LNCAP (cell line): ENCODE data around the gene DCAF8.

Experiments used
- CTCF ChIP-seq: fragments of 450-650 bp; IDR thresholded peaks from 2 replicates; pipeline ENCODE4 v1.5.1; 2017; ENCODE audit warnings: mild to moderate bottlenecking

DCAF8 gene

GRCh38 chr1:160261893-160262794 lies at the start of gene DCAF8:
Gene DCAF8 (minus strand): TSS chr1:160262549. CDS start chr1:160244008, 18,541 bp downstream.
- TF ChIP-seq CTCF, result no peak

- TF ChIP-seq CTCF, result no peak
Measured at GRCh38 chr1:160309571-160309970, 47.2 kb upstream of the DCAF8 start.

GRCh38 chr1:160309185-160309557 lies 46.8 kb upstream of the DCAF8 start:
- no peak for TF ChIP-seq CTCF

- TF ChIP-seq CTCF, result no peak
Measured at GRCh38 chr1:160308451-160309184, 46.3 kb upstream of the DCAF8 start.

- no peak for TF ChIP-seq CTCF
Measured at GRCh38 chr1:160307118-160307791, 44.9 kb upstream of the DCAF8 start.

GRCh38 chr1:160300173-160300572 lies 37.8 kb upstream of the DCAF8 start:
- TF ChIP-seq CTCF, result no peak

- TF ChIP-seq CTCF, result no peak
Measured at GRCh38 chr1:160296036-160296435, 33.7 kb upstream of the DCAF8 start.
